CD4-positive, CD25-positive, alpha-beta regulatory T cell (primary cell): ENCODE results near the gene OR2J3. TPM values are rescaled to one million over a fixed set of nuclear protein-coding genes. Genes with fewer than 3 reads are reported as not detected.

Experiments used
- ATAC-seq, 2 donors: fragments of 150-1000 bp; cut with Tn5 transposase; one replicate each; pipeline ENCODE4 v1.10.0; 2021; ENCODE audit warnings: low read depth in 2 of 2, moderate number of reproducible peaks in 2 of 2, moderate library complexity in 1 of 2
- DNase-seq, 3 donors: peaks; one replicate each; pipeline versions ENCODE4 v3.0.0 to v3.0.0-alpha.2; 2012 to 2022; ENCODE audit warnings: mixed read lengths in 1 of 3
- H3K27ac ChIP-seq: one replicate; pipeline ENCODE4 v1.7.0; 2013; ENCODE audit warnings: mild to moderate bottlenecking, low read length; ENCODE audit not compliant: insufficient read depth, poor library complexity, severe bottlenecking
- H3K27me3 ChIP-seq: one replicate; pipeline ENCODE4 v1.7.0; 2013; ENCODE audit warnings: low read length; ENCODE audit not compliant: control insufficient read depth, insufficient read depth
- H3K36me3 ChIP-seq: one replicate; pipeline ENCODE4 v1.7.0; 2013; ENCODE audit warnings: mild to moderate bottlenecking, low read length, moderate library complexity; ENCODE audit not compliant: control insufficient read depth, insufficient read depth
- H3K4me1 ChIP-seq: 2 replicates; pipeline ENCODE4 v1.7.0; 2013; ENCODE audit warnings: mild to moderate bottlenecking, low read length; ENCODE audit not compliant: insufficient read depth, control insufficient read depth, poor library complexity, severe bottlenecking
- H3K4me3 ChIP-seq: one replicate; pipeline ENCODE4 v1.7.0; 2013; ENCODE audit warnings: low read depth, mild to moderate bottlenecking, low read length, moderate library complexity
- H3K9me3 ChIP-seq, 2 experiments: 1 replicate in 1 of 2; 2 replicates in 1 of 2; pipeline ENCODE4 v1.7.0; 2013; ENCODE audit warnings: low read length in 2 of 2, mild to moderate bottlenecking in 1 of 2, moderate library complexity in 1 of 2; ENCODE audit not compliant: control insufficient read depth in 2 of 2
- H3K27ac Mint-ChIP-seq, 3 donors: one replicate each; pipeline ENCODE4 v1.8.0; 2020 to 2022; ENCODE audit warnings: mild to moderate bottlenecking in 3 of 3, mixed read lengths in 3 of 3, moderate library complexity in 2 of 3
- H3K27me3 Mint-ChIP-seq: one replicate; pipeline ENCODE4 v1.8.0; 2022; ENCODE audit warnings: mild to moderate bottlenecking, mixed read lengths
- H3K36me3 Mint-ChIP-seq: one replicate; pipeline ENCODE4 v1.8.0; 2020; ENCODE audit warnings: mixed read lengths
- H3K4me1 Mint-ChIP-seq, 4 donors: one replicate each; pipeline ENCODE4 v1.8.0; 2020 to 2022; ENCODE audit warnings: mixed read lengths in 4 of 4, mild to moderate bottlenecking in 1 of 4
- H3K4me3 Mint-ChIP-seq, 4 donors: one replicate each; pipeline ENCODE4 v1.8.0; 2020 to 2022; ENCODE audit warnings: mild to moderate bottlenecking in 4 of 4, mixed read lengths in 4 of 4, moderate library complexity in 3 of 4
- H3K9me3 Mint-ChIP-seq, 7 donors: one replicate each; pipeline ENCODE4 v1.8.0; 2020 to 2022; ENCODE audit warnings: mixed read lengths in 7 of 7, mild to moderate bottlenecking in 3 of 7, moderate library complexity in 2 of 7
- polyA plus RNA-seq, 4 donors: library from polyadenylated mRNA; unstranded; fragments of 300-500 nt; fragmentation: Illumina TruSeq; gene quantifications; one replicate each; pipeline ENCODE4 v1.2.3, GENCODE V29; 2021
- total RNA-seq: library from RNA; stranded (reverse); gene quantifications from one replicate; pipeline ENCODE4 v1.2.3, GENCODE V29; 2022

The OR2J3 gene
- total RNA-seq (not detected), polyA plus RNA-seq (not detected)

DNA sequence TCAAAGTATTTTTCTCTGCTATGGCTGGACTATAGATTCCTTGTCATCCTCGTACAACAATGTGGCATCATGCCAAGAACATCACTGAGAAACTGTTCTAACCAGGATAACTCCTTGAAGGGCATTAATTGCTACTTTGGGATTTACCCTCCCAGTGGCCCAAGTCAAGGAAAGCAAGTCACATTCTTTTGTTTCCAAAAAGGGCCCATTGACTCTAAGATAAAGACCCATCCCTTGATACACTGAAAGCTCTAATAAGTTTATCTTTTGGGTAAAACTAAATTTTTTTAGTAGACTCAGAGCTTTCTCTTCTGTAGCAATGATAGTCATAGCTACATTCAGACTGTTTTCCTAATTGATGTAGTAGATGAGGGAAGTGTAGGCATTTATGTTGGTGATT is at the start of gene OR2J3:
OR2J3 (plus strand) TSS at position 301 of the 400 bp plus-strand sequence. CDS start 3,833 bp downstream, outside the sequence.
- Histone ChIP-seq H3K27ac (no peak within 1 kb of the TSS), H3K4me1 (no peaks in the 10 kb centered on the region), H3K36me3 (no peaks in the 10 kb centered on the region), H3K9me3 (no peaks in the 10 kb centered on the region), H3K27me3 (peaks cover 2% of the 10 kb centered on the region), H3K4me3 (no peak within 1 kb of the TSS)
- no peaks in the 10 kb centered on the region for H3K36me3 Mint-ChIP-seq
- H3K9me3 Mint-ChIP-seq, result no peaks in the 10 kb centered on the region
- H3K4me3 Mint-ChIP-seq, result no peak within 1 kb of the TSS
- no peak for ATAC-seq
- DNase-seq, result no peak
- peaks cover 17% of the 10 kb centered on the region for H3K27me3 Mint-ChIP-seq
- no peak within 1 kb of the TSS for H3K27ac Mint-ChIP-seq
- no peaks in the 10 kb centered on the region for H3K4me1 Mint-ChIP-seq

DNA sequence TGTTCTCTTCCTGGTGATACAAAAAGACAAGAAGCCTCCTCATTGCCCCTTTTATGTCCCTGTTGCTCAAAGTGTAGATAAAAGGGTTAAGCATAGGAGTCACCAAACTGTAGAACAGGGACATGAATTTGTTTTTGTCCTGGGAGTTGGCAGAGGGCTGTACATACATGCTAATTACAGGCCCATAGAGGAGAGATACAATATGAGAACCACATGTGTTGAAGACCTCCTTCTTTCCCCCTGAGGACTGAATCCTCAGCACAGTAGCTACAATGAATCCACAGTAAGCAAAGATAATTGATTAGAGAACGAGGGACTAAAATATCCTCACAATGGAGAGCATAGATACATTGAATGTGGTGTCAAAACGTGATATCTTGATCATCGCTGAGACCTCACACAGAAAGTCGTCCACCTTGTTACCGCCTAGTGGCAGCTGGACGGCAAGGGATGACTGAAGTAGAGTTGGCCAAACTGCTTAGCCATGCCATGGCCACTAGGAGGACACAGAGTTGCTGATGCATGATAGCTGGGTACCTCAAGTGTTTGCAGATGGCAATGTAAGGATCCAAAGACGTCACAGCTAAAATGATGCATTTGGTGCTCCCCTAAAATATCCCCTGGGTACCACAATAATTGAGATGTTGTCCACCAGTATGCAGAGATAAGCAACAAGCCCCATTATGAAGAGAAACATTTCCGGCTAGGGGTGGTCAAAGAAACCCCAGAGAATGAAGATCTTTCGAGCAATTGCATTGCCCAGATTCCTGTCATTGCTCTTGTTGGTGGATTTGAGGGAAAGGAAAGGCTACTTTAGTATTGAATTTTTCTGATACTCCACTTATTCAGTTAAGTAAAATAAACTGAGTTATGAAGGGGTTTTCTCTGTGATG is 35.8 kb upstream of the OR2J3 start:
- Histone ChIP-seq H3K9me3 (no peaks in the 10 kb centered on the region), H3K36me3 (no peaks in the 10 kb centered on the region), H3K27me3 (peaks cover 10% of the 10 kb centered on the region), H3K4me1 (no peaks in the 10 kb centered on the region), H3K27ac (no peak overlapping the region), H3K4me3 (no peak overlapping the region)
- Mint-ChIP-seq H3K4me1 (no peaks in the 10 kb centered on the region), H3K9me3 (peaks cover 0 to 4% (median 0%) of the 10 kb centered on the region in 7 donors), H3K4me3 (no peak overlapping the region), H3K36me3 (no peaks in the 10 kb centered on the region), H3K27me3 (peaks cover 14% of the 10 kb centered on the region), H3K27ac (no peak overlapping the region)
- DNase-seq (peak in 1 of 3 donors; percentile 35), ATAC-seq (no peak)

DNA sequence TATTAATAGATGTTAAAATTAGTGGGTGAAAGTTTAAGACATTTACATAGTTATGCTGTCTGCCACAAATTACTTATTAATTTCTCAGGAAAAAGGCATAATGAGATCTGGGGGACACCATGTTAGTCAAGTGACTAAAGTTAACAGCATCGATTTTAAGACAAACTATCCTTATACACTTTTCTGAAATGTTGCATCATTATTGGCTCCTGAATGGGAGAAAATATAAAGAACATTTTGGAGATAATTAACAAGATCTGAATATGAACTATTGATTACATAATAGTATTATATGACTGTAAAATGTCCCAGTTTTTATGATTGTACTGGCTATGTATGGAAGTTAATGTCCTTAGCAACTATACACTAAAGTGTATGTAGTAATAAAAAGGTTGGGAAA is 28.7 kb upstream of the OR2J3 start:
- no peak overlapping the region for H3K4me3 Mint-ChIP-seq
- H3K27me3 ChIP-seq, result peaks cover 2% of the 10 kb centered on the region

DNA sequence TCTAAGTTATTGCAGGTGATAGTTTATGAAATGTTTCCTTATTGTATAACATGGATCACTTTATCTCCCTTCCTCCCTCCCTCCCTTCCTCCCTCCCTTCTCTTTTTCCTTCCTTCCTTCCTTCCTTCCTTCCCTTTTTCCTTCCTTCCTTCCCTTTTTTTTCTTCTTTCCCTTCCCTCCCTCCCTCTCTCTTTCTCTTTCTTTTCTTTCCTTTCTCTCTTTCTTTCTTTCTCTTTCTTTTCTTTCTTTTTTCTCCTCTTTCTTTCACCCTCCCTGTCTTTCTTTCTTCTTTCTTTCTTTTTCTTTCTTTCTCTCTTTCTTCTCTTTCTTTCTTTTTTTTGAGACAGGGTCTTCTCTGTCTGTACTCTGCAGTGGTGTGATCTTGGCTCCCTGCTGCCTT is 26.5 kb upstream of the OR2J3 start:
- no peaks in the 10 kb centered on the region for H3K9me3 ChIP-seq
- ATAC-seq, result no peak
- H3K36me3 Mint-ChIP-seq, result no peaks in the 10 kb centered on the region
- H3K36me3 ChIP-seq, result no peaks in the 10 kb centered on the region
- no peak overlapping the region for H3K4me3 Mint-ChIP-seq
- H3K27me3 Mint-ChIP-seq, result peaks cover 4% of the 10 kb centered on the region
- DNase-seq, result no peak
- H3K4me1 Mint-ChIP-seq, result peaks cover 0 to 3% (median 1%) of the 10 kb centered on the region in 4 donors
- no peak overlapping the region for H3K27ac ChIP-seq
- peaks cover 1% of the 10 kb centered on the region for H3K27me3 ChIP-seq
- peaks cover 0 to 2% (median 0%) of the 10 kb centered on the region in 7 donors for H3K9me3 Mint-ChIP-seq
- H3K4me3 ChIP-seq, result no peak overlapping the region
- no peaks in the 10 kb centered on the region for H3K4me1 ChIP-seq
- no peak overlapping the region for H3K27ac Mint-ChIP-seq

More for the DNA sequence above, 28.7 kb upstream of the OR2J3 start:
- H3K4me3 ChIP-seq, result no peak overlapping the region
- Mint-ChIP-seq H3K36me3 (no peaks in the 10 kb centered on the region), H3K27me3 (peaks cover 8% of the 10 kb centered on the region), H3K4me1 (peaks cover 0 to 3% (median 1%) of the 10 kb centered on the region in 4 donors), H3K27ac (no peak overlapping the region), H3K9me3 (peaks cover 0 to 2% (median 0%) of the 10 kb centered on the region in 7 donors)
- H3K36me3 ChIP-seq, result no peaks in the 10 kb centered on the region
- ATAC-seq (no peak), DNase-seq (no peak)
- H3K4me1 ChIP-seq, result no peaks in the 10 kb centered on the region
- H3K27ac ChIP-seq, result no peak overlapping the region
- H3K9me3 ChIP-seq, result no peaks in the 10 kb centered on the region

DNA sequence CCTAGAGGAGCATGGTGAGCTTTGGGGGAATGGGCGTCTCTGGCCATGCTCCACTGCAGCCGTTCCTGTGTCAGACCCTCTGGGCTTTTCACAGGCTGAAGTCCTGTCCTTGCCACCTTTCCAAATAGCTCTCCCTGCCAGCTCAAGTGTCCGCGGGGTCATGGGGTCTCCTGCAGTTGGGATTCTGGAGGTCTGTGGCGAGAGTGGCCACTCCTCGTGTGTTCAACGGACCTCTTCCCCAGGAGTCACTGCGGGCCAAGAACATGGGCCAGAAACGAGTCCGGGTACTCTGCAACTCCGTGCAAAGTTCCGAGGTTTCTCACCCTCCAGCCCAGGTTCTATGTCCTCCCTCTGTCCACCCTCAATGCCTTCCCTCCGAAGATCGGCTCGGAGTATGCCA is 25.4 kb upstream of the OR2J3 start:
- peaks cover under 1% of the 10 kb centered on the region for H3K27me3 Mint-ChIP-seq
- no peak overlapping the region for H3K4me3 Mint-ChIP-seq
- Histone ChIP-seq H3K36me3 (no peaks in the 10 kb centered on the region), H3K9me3 (no peaks in the 10 kb centered on the region), H3K4me3 (no peak overlapping the region), H3K27ac (no peak overlapping the region), H3K27me3 (no peaks in the 10 kb centered on the region), H3K4me1 (no peaks in the 10 kb centered on the region)
- H3K36me3 Mint-ChIP-seq, result no peaks in the 10 kb centered on the region
- ATAC-seq (no peak), DNase-seq (no peak)
- H3K4me1 Mint-ChIP-seq, result peaks cover 0 to 3% (median 1%) of the 10 kb centered on the region in 4 donors
- H3K9me3 Mint-ChIP-seq, result peaks cover 0 to 2% (median 0%) of the 10 kb centered on the region in 7 donors
- H3K27ac Mint-ChIP-seq, result no peak overlapping the region

DNA sequence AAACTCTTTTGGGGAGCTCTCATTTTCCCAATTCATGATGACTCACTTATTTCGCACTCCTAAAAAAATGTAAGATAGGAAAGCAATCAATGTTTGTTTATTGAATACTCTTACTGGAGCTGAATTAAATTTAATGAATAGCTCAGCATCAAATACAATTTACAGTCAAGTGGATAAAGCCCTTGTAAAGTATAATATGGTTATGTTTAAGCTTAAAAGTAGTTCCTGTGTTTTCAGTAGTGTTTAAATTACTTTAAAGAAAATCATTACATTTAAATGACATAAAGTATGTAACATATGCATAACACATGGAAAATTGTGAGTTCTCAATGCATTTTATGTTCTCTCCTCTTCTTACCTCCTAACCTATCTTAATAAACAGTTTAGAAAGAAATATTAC is 20.6 kb upstream of the OR2J3 start, which contains the start of gene OR2B3:
OR2B3 (minus strand) TSS at position 101 of the 400 bp plus-strand sequence; CDS start at position 36, 65 bp downstream.
- Mint-ChIP-seq H3K4me3 (no peak within 1 kb of the TSS), H3K4me1 (no peaks in the 10 kb centered on the region), H3K27me3 (peaks cover 8% of the 10 kb centered on the region), H3K36me3 (no peaks in the 10 kb centered on the region), H3K9me3 (peaks cover 0 to 2% (median 0%) of the 10 kb centered on the region in 7 donors), H3K27ac (no peak within 1 kb of the TSS)
- ATAC-seq, result no peak
- H3K27ac ChIP-seq, result no peak within 1 kb of the TSS
- H3K4me1 ChIP-seq, result no peaks in the 10 kb centered on the region
- H3K4me3 ChIP-seq, result no peak within 1 kb of the TSS
- no peaks in the 10 kb centered on the region for H3K36me3 ChIP-seq
- no peak for DNase-seq
- no peaks in the 10 kb centered on the region for H3K27me3 ChIP-seq
- no peaks in the 10 kb centered on the region for H3K9me3 ChIP-seq

DNA sequence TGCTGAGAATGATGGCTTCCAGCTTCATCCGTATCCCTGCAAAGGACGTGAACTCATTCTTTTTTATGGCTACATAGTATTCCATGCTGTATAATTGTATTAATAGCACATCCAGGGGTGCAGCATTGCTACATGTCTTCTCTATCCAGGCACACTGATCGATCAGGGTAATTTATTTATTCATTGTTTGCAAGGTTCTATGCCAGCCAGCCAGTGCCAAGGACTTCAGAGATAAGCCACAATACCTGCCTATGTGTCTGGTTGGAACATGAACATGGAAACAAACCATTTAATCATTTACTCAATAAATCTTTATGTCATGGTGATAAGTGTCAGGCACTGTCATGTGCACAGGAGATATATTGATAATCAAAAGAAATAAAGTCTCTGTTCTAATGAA is 14.9 kb upstream of the OR2J3 start:
- Mint-ChIP-seq H3K4me3 (no peak overlapping the region), H3K9me3 (peaks cover 0 to 3% (median 0%) of the 10 kb centered on the region in 7 donors), H3K36me3 (no peaks in the 10 kb centered on the region), H3K4me1 (no peaks in the 10 kb centered on the region), H3K27me3 (peaks cover 14% of the 10 kb centered on the region), H3K27ac (no peak overlapping the region)
- Histone ChIP-seq H3K27ac (no peak overlapping the region), H3K4me3 (no peak overlapping the region), H3K36me3 (no peaks in the 10 kb centered on the region), H3K27me3 (peaks cover 3% of the 10 kb centered on the region), H3K4me1 (no peaks in the 10 kb centered on the region), H3K9me3 (no peaks in the 10 kb centered on the region)
- no peak for DNase-seq
- ATAC-seq, result no peak
